Fibroblast of pulmonary artery (primary cell): ENCODE data around the gene FURIN.
"Not testable (repeated sequence)": the region's sequence is repeated elsewhere in the genome, so short reads cannot be mapped to it uniquely, and the experiment has no call there.

Experiments used
- DNase-seq: peaks from one replicate; pipeline ENCODE4 v3.0.0-alpha.2; 2010; ENCODE audit warnings: low read depth
- H3K4me3 ChIP-seq: replicated peaks from 2 replicates; pipeline ENCODE4 v1.5.1; 2011; ENCODE audit warnings: low read depth, mild to moderate bottlenecking, control low read depth, low read length, moderate library complexity
- TF ChIP-seq, protein P1 (sequence below): IDR thresholded peaks from 2 replicates; pipeline ENCODE4 v1.5.1; 2011; ENCODE audit warnings: mild to moderate bottlenecking, control low read depth, low read length, inconsistent platforms; ENCODE audit errors: missing control alignments

FURIN gene

DNA sequence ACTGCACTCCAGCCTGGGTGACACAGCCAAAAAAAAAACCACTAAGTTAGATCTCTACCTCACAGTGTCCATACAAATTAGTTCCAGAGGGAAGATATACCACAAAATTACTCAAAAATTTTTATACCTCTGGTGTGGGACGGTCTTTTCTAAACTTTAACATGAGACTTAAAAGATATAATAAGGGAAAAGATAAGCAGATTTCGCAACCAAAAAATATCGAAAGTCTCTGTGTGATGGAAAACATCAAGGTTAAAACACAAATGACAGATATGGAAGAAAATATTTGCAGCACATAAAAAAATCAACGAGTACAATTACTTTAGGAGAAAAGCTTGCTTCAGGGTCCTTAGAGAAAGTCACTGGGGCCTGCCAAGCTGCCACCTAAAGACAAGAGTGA, 53.5 kb downstream of the FURIN start:
- H3K4me3 ChIP-seq: no peak overlapping the region
- no peak for DNase-seq
- TF ChIP-seq, protein P1, sequence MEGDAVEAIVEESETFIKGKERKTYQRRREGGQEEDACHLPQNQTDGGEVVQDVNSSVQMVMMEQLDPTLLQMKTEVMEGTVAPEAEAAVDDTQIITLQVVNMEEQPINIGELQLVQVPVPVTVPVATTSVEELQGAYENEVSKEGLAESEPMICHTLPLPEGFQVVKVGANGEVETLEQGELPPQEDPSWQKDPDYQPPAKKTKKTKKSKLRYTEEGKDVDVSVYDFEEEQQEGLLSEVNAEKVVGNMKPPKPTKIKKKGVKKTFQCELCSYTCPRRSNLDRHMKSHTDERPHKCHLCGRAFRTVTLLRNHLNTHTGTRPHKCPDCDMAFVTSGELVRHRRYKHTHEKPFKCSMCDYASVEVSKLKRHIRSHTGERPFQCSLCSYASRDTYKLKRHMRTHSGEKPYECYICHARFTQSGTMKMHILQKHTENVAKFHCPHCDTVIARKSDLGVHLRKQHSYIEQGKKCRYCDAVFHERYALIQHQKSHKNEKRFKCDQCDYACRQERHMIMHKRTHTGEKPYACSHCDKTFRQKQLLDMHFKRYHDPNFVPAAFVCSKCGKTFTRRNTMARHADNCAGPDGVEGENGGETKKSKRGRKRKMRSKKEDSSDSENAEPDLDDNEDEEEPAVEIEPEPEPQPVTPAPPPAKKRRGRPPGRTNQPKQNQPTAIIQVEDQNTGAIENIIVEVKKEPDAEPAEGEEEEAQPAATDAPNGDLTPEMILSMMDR: no peak

- H3K4me3 ChIP-seq: not testable (repeated sequence)
Observed at GRCh38 chr15:90922712-90923322, 54.4 kb downstream of the FURIN start.

DNA sequence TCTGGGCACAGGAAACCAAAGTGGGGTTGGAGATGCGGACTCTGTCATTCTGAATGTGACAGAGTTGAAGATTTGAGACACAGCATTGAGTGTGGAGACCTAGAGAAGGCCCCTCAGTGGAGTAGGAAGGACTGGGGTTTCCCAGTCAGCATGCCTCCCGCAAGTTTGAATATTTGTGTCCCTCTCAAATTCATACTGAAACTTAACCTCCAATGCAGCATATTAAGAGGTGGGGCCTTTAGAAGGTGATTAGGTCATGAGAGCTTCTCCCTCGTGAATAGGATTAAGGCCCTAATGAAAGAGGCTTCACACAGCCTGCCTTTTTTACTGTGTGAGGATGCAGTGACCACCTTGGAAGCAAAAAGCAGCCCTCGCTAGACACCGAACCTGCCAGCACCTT, 56.0 kb downstream of the FURIN start:
- TF ChIP-seq, protein P1: no peak
- DNase-seq: no peak
- H3K4me3 ChIP-seq: no peak overlapping the region

More at GRCh38 chr15:90922712-90923322, 54.4 kb downstream of the FURIN start:
- not testable (repeated sequence) for DNase-seq

- not testable (repeated sequence) for DNase-seq, H3K4me3 ChIP-seq
Observed at GRCh38 chr15:90926766-90927165, 58.4 kb downstream of the FURIN start.

GRCh38 chr15:90928106-90928505, 59.7 kb downstream of the FURIN start:
- DNase-seq, H3K4me3 ChIP-seq: not testable (repeated sequence)

DNA sequence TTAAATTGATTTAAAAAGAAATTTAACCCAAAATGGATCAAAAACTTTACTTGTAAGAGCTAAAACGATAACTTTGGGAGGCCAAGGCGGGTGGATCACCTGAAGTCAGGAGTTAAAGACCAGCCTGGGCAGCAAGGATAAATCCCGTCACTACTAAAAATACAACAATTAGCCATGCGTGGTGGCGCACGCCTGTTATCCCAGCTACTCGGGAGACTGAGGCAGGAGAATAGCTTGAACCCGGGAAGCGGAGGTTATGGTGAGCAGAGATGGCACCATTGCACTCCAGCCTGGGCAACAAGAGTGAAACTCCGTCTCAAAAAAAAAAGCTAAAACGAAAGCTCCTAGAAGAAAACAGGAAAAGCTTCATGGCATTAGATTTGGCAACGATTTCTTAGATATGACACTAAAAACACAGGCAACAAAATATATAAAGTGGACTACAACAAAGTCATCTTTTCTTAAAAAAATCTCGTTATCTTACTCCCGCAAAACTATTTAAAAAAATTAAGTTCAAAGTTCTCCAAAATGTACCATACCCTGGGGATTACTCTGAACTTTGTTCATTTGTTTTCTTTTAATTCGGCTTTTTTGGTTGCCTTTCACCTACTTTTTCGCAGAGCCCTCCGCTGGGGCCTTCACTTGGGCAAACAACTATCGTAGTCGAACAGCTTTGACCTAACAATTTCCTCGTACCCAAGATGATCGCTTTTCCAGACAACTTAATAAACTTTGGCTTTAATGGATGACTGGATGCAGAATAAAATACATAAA, 61.0 kb downstream of the FURIN start:
- H3K4me3 ChIP-seq: peak overlapping the region; percentile 64
- TF ChIP-seq, protein P1: no peak
- no peak for DNase-seq

DNA sequence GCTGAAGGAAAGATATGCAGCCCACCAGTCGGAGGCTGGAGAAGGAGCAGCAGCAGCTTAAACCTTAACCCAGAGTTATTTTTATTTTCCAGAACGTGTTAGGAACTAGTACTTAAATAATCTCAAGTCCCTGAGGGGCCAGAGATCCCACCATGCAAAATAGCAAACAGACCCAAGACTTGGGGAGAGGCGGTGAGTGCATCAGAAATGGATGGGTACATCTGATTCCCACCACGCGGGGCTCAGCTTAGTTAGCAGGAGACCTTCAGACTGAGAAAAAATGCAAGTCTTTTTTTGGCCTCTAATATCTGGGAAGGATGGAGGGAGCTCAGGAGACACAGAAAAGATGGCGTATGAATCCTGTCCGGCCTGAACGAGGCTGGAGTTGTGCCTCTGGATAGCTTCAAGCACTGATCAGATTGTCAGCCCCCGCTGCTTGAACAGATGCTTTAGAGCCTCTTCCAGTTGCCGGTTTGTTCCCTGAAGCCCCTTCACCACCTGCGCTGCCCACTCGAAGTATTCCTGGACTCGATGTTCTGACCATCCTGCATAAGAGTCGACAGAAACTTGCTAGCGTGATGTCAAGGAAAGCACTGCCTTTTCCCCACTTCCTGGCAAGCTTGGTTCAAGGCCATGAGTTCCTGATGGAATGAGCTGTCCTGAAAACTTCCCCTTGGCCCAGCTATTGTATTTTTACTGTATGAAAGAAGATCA, 62.6 kb downstream of the FURIN start:
- TF ChIP-seq, protein P1: no peak
- no peak for DNase-seq
- H3K4me3 ChIP-seq: no peak overlapping the region

GRCh38 chr15:90931575-90931827, 63.1 kb downstream of the FURIN start:
- DNase-seq: no peak
- TF ChIP-seq, protein P1: no peak
- peak overlapping the region; percentile 64 for H3K4me3 ChIP-seq
